Measurements from ENCODE around the gene CLRN1. TPM values are rescaled to one million over a fixed set of nuclear protein-coding genes. Genes with fewer than 3 reads are reported as not detected.

The CLRN1 gene
- total and polyA plus RNA-seq, 10 donors, result not detected

DNA sequence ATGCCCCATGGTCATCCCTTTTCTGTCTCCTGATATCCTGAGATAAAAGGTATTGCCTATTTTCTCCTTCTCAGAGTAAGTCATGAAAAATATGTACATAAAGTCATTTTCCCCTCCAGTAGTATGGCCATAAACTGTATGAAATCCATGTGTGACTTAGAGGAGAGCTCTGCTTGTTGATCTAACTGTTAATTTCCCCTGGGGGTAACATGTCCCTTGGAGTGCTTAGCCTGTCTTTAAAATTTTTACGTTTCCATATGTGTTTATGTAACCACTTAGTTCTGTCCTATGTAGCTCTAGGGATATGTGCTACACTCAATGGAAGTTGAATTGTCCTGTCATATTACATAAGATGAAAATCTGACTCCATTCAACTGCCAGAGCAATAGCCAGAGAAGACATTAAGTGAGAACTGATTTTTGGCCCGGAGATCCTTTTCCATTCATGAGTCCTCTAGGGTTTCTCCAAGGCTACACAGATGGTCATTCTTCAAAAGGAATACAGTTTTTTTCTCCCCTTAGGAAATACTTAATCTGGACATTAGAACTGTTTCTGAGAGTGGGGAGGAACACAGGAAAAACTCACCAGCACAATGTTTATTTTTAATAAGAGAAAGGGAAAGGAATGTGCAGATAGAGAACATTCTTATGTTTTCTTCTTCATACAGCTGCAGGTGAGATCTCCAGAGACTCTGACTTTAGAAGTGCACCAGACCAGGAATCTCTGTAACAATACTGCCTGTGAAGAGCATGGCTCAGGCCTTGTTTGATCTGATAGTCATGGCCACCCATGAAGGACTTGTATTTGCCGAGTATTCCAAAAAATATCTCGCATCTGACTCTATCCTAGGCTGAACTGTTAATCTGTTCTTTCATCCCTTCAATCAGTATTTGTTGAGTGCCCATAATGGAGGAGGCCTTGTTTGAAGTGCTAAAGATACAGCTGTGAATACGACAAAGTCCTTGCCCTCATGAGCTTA lies 29.8 kb upstream of the CLRN1 start:
- intact Hi-C loops (cut with DNase I; ENCODE audit: low total_unique reads), result no loop called here
- no peaks in the 10 kb centered on the region for H3K9me3 ChIP-seq
- TF ChIP-seq POLR2AphosphoS5 (IDR thresholded peaks at IDR 0.05) (no peak), POLR2A (IDR thresholded peaks at IDR 0.05) (no peak)
- TF ChIP-seq, protein P1, sequence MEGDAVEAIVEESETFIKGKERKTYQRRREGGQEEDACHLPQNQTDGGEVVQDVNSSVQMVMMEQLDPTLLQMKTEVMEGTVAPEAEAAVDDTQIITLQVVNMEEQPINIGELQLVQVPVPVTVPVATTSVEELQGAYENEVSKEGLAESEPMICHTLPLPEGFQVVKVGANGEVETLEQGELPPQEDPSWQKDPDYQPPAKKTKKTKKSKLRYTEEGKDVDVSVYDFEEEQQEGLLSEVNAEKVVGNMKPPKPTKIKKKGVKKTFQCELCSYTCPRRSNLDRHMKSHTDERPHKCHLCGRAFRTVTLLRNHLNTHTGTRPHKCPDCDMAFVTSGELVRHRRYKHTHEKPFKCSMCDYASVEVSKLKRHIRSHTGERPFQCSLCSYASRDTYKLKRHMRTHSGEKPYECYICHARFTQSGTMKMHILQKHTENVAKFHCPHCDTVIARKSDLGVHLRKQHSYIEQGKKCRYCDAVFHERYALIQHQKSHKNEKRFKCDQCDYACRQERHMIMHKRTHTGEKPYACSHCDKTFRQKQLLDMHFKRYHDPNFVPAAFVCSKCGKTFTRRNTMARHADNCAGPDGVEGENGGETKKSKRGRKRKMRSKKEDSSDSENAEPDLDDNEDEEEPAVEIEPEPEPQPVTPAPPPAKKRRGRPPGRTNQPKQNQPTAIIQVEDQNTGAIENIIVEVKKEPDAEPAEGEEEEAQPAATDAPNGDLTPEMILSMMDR (IDR thresholded peaks at IDR 0.05 in 8 of 11, conservative IDR thresholded peaks at IDR 0.05 in 3 of 11), result no peak
- H3K27me3 ChIP-seq (replicated peaks in 1 of 7), result no peaks in the 10 kb centered on the region
- DNase-seq, result no peak
- WGBS, 5 donors, result 81 to 88% (median 85%) methylated on average over 5 of the region's 5 CpGs
- no peak overlapping the region for H3K4me3 ChIP-seq
- H3K36me3 ChIP-seq, result no peaks in the 10 kb centered on the region
- H3K4me1 ChIP-seq, result no peaks in the 10 kb centered on the region
- no peak overlapping the region for H3K27ac ChIP-seq

DNA sequence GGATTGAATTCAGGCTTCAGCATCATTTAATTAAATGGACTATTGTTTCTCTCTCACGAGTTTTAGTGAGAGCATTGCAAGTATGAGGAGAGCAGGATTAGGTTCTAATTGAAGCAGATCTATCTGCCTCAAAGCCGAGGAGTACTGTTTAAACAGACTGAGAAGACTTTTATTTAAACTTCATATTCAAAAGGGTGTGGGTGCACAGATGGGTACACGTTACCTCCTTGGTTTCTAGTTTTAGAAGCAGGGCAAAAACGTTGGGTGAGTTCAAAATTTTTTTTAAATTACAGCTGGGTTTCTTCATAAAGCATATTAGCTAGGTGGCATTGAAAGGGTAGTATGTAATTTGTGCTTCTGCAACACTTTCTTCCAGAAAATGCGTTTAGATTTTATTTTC lies 26.5 kb upstream of the CLRN1 start:
- Histone ChIP-seq H3K9me3 (no peaks in the 10 kb centered on the region), H3K4me3 (no peak overlapping the region), H3K4me1 (no peaks in the 10 kb centered on the region), H3K36me3 (no peaks in the 10 kb centered on the region), H3K27me3 (replicated peaks in 1 of 7) (no peaks in the 10 kb centered on the region), H3K27ac (no peak overlapping the region)
- no peak for DNase-seq
- intact Hi-C loops (cut with DNase I; ENCODE audit: low total_unique reads), result no loop called here
- TF ChIP-seq POLR2AphosphoS5 (IDR thresholded peaks at IDR 0.05) (no peak), POLR2A (IDR thresholded peaks at IDR 0.05) (no peak)
- TF ChIP-seq, protein P1 (IDR thresholded peaks at IDR 0.05 in 8 of 11, conservative IDR thresholded peaks at IDR 0.05 in 3 of 11), result no peak
- 67 to 81% (median 75%) methylated on average over 5 of the region's 5 CpGs for WGBS, 5 donors

DNA sequence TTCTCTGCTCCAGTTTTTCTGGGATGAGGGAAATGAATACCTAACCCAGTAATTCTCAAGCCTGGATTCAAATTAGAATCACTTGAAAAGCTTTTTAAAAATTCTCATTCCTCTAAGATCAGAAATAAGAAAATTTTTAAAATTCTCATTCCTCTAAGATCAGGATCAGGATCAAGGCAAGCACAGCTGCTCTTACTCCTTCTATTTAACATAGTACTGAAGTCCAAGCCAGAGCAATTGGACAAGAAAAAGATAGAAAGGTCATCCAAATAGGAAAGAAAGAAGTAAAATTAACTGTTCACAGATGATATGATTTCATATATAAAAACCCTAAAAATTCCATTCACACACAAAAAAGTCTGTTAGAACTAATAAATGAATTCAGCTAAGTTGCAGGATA lies 24.2 kb upstream of the CLRN1 start:
- DNase-seq, result no peak
- H3K9me3 ChIP-seq, result no peaks in the 10 kb centered on the region
- H3K4me1 ChIP-seq, result no peaks in the 10 kb centered on the region
- H3K27ac ChIP-seq, result no peak overlapping the region
- TF ChIP-seq, protein P1 (IDR thresholded peaks at IDR 0.05 in 8 of 11, conservative IDR thresholded peaks at IDR 0.05 in 3 of 11), result no peak
- no peak for TF ChIP-seq POLR2A (IDR thresholded peaks at IDR 0.05)
- TF ChIP-seq POLR2AphosphoS5 (IDR thresholded peaks at IDR 0.05), result no peak
- intact Hi-C loops (cut with DNase I; ENCODE audit: low total_unique reads), result no loop called here
- H3K4me3 ChIP-seq, result no peak overlapping the region
- no peaks in the 10 kb centered on the region for H3K27me3 ChIP-seq (replicated peaks in 1 of 7)
- no peaks in the 10 kb centered on the region for H3K36me3 ChIP-seq

DNA sequence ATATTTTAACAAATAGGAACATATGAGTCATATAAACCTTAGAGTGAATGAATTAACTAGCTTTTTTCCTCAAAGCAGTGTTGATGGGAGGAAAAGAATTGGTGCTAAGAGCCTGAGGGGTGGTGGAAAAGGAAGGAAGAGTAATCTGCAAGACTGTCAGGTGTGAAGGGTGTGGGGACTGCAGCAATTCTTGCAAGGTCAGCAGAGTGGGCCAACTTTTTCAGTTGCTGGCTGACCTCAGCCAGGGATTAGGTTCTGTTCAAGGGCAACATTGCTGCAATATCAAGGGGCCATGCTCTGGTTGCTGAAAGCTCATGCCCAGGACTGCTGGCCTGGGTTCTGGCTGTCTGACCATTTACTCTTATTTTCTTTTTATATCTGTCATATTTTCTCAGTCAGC lies 23.0 kb upstream of the CLRN1 start:
- no peak for DNase-seq
- intact Hi-C loops (cut with DNase I; ENCODE audit: low total_unique reads), result no loop called here
- H3K27me3 ChIP-seq (replicated peaks in 1 of 7), result no peaks in the 10 kb centered on the region
- no peaks in the 10 kb centered on the region for H3K4me1 ChIP-seq
- TF ChIP-seq, protein P1 (IDR thresholded peaks at IDR 0.05 in 8 of 11, conservative IDR thresholded peaks at IDR 0.05 in 3 of 11), result no peak
- TF ChIP-seq POLR2AphosphoS5 (IDR thresholded peaks at IDR 0.05) (no peak), POLR2A (IDR thresholded peaks at IDR 0.05) (no peak)
- no peak overlapping the region for H3K4me3 ChIP-seq
- no peaks in the 10 kb centered on the region for H3K9me3 ChIP-seq
- no peaks in the 10 kb centered on the region for H3K36me3 ChIP-seq
- no peak overlapping the region for H3K27ac ChIP-seq
